Nucleus accumbens (tissue), 56 donors: ENCODE measurements around the gene EAPP.
"Not testable (repeated sequence)": the region's sequence is repeated elsewhere in the genome, so short reads cannot be mapped to it uniquely, and the experiment has no call there.

Source experiments
- DNase-seq, 56 donors: peaks; one replicate each; lab custom pipeline; 2025; lab: John Stamatoyannopoulos, UW

The EAPP gene

GRCh38 chr14:34539407-34540180 lies at the start of gene EAPP:
Gene EAPP (minus strand): TSS chr14:34539701. CDS start chr14:34539628, 73 bp downstream.
- no peak for DNase-seq

GRCh38 chr14:34583525-34583924 lies 44.0 kb upstream of the EAPP start:
- DNase-seq = no peak

GRCh38 chr14:34582117-34582680 lies 42.7 kb upstream of the EAPP start:
- DNase-seq = no peak

GRCh38 chr14:34580381-34580780 lies 40.9 kb upstream of the EAPP start:
- DNase-seq = no peak

- DNase-seq = no peak
These were observed 32.3 kb upstream of the EAPP start for GRCh38 chr14:34571771-34572170.

GRCh38 chr14:34569750-34570149 lies 30.2 kb upstream of the EAPP start:
- no peak for DNase-seq

GRCh38 chr14:34568803-34569202 lies 29.3 kb upstream of the EAPP start:
- no peak for DNase-seq

- no peak for DNase-seq
These were observed 23.3 kb upstream of the EAPP start for GRCh38 chr14:34562776-34563150.

- DNase-seq = not testable (repeated sequence)
These were observed 22.7 kb upstream of the EAPP start for GRCh38 chr14:34562037-34562775.

GRCh38 chr14:34556498-34556829 lies 17.0 kb upstream of the EAPP start:
- DNase-seq = not testable (repeated sequence)

- not testable (repeated sequence) for DNase-seq
These were observed 16.3 kb upstream of the EAPP start for GRCh38 chr14:34555583-34556497.

- no peak for DNase-seq
These were observed 15.2 kb upstream of the EAPP start for GRCh38 chr14:34554540-34555250.

- not testable (repeated sequence) for DNase-seq
These were observed 9.9 kb upstream of the EAPP start for GRCh38 chr14:34549276-34549966.

- no peak for DNase-seq
These were observed 9.0 kb upstream of the EAPP start for GRCh38 chr14:34548472-34548981.

GRCh38 chr14:34547136-34547520 lies 7.6 kb upstream of the EAPP start:
- not testable (repeated sequence) for DNase-seq

GRCh38 chr14:34546272-34547135 lies 7.0 kb upstream of the EAPP start:
- not testable (repeated sequence) for DNase-seq

GRCh38 chr14:34540181-34541059 lies 919 bp upstream of the EAPP start:
- DNase-seq = not testable (repeated sequence)
